ENCODE data around the gene ITGA1. TPM values are rescaled to one million over a fixed set of nuclear protein-coding genes. Genes with fewer than 3 reads are reported as not detected.

ITGA1 gene
- total RNA-seq, 4 donors from 2014 or later: 29.7 to 126 (median 47.1) TPM

DNA sequence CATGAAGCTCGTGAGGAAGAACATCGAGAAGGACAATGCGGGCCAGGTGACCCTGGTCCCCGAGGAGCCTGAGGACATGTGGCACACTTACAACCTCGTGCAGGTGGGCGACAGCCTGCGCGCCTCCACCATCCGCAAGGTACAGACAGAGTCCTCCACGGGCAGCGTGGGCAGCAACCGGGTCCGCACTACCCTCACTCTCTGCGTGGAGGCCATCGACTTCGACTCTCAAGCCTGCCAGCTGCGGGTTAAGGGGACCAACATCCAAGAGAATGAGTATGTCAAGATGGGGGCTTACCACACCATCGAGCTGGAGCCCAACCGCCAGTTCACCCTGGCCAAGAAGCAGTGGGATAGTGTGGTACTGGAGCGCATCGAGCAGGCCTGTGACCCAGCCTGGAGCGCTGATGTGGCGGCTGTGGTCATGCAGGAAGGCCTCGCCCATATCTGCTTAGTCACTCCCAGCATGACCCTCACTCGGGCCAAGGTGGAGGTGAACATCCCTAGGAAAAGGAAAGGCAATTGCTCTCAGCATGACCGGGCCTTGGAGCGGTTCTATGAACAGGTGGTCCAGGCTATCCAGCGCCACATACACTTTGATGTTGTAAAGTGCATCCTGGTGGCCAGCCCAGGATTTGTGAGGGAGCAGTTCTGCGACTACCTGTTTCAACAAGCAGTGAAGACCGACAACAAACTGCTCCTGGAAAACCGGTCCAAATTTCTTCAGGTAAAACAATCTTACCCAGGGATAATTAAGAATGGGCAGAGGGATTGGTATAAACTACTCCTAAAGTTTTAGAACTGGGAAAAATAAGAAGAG lies 12.9 kb downstream of the ITGA1 start:
- TF ChIP-seq, protein P1, sequence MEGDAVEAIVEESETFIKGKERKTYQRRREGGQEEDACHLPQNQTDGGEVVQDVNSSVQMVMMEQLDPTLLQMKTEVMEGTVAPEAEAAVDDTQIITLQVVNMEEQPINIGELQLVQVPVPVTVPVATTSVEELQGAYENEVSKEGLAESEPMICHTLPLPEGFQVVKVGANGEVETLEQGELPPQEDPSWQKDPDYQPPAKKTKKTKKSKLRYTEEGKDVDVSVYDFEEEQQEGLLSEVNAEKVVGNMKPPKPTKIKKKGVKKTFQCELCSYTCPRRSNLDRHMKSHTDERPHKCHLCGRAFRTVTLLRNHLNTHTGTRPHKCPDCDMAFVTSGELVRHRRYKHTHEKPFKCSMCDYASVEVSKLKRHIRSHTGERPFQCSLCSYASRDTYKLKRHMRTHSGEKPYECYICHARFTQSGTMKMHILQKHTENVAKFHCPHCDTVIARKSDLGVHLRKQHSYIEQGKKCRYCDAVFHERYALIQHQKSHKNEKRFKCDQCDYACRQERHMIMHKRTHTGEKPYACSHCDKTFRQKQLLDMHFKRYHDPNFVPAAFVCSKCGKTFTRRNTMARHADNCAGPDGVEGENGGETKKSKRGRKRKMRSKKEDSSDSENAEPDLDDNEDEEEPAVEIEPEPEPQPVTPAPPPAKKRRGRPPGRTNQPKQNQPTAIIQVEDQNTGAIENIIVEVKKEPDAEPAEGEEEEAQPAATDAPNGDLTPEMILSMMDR (IDR thresholded peaks at IDR 0.05; ENCODE audit: low read depth): no peak

DNA sequence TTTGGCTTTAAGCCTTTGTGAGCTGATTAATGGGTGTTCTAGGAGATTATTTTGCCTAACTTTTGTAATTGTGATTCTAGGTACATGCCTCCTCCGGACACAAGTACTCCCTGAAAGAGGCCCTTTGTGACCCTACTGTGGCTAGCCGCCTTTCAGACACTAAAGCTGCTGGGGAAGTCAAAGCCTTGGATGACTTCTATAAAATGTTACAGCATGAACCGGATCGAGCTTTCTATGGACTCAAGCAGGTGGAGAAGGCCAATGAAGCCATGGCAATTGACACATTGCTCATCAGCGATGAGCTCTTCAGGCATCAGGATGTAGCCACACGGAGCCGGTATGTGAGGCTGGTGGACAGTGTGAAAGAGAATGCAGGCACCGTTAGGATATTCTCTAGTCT lies 13.6 kb downstream of the ITGA1 start:
- TF ChIP-seq, protein P1 (IDR thresholded peaks at IDR 0.05; ENCODE audit: low read depth): no peak

DNA sequence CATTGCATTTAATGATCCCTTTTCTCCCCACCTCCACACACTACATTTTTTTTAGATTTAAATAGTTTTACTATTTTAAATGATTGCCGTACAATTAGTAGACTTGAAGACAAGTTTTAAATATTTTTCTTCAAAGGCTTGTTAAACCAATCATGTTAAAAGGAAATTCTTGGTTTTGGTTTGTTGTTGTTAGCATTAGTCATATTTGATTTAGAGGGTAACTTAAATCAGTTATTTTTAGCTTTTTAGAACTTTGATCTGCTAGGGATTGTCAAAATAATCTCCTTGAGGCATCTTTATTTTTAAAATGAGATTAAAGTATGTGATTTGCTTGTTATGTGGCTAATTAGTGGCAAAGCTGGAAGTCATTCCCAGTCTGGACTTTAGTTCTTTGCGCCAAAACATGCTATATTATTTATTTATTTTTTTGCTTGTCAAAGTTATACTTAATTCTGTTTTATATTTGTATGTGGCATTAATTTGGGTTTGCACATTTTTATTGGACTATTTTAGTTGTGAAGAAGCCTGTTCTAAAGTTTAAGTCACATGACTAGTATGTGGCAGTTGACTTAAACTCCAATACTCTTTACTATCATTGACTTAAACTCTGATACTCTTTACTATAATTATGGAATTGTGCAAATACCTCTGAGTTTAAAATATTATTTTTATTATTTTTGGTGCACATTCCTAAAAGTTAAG lies 14.7 kb downstream of the ITGA1 start:
- TF ChIP-seq, protein P1 (IDR thresholded peaks at IDR 0.05; ENCODE audit: low read depth): no peak

DNA sequence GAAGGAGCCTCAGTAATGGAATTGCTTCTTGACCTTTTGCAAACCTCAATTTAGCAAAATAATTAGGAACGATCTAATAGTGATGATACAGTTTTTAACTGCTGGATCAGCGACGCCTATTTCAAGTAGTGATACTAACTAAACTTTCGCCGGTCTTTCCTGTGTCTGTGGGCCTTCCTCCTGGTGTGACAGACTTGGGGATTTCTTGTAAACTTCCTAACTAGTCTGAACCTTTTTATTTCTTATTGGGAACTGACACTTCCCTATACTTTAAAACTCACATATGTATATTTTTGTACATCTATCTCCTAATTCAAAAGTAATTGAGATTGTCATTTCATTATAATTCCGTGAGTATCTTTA lies 15.2 kb downstream of the ITGA1 start:
- TF ChIP-seq, protein P1 (IDR thresholded peaks at IDR 0.05; ENCODE audit: low read depth): no peak

DNA sequence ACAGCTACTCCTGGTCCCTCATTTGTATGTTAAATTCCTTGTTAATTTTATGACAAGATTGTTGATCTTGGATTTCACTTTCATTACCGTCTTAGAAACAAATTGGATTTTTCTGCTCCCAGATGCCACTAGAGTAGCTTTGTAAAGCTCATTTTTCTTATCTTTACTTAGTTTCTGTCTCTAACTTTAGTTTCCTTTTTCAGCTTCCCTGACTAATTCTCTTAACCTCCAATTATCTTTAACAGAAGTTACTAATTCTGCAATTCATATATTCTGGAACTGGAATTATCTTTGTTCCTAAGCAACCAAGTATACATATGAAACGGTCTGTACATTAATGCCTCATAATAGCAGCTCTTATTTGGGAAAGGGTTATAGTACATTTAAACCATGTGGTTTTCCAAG lies 16.7 kb downstream of the ITGA1 start:
- TF ChIP-seq, protein P1 (IDR thresholded peaks at IDR 0.05; ENCODE audit: low read depth): no peak

DNA sequence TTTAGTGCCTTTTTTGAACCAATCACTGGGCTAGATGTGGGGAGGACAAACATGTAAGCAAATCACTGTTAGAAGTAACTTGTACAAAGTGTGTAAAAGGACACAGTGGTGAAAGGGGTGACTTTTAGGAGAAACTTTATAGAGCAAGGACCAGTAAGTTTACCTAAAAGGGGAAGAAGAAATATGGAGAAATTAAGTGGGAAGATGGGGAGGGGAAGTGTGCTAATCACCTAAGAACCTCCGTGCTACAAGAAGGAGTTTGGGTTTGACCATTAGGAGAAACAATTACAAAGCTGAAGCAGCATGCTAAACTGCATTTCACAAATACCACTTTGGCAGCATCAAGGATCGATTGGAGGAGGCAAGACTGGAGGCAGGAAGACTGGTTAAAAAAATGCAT lies 17.3 kb downstream of the ITGA1 start:
- TF ChIP-seq, protein P1 (IDR thresholded peaks at IDR 0.05; ENCODE audit: low read depth): no peak

DNA sequence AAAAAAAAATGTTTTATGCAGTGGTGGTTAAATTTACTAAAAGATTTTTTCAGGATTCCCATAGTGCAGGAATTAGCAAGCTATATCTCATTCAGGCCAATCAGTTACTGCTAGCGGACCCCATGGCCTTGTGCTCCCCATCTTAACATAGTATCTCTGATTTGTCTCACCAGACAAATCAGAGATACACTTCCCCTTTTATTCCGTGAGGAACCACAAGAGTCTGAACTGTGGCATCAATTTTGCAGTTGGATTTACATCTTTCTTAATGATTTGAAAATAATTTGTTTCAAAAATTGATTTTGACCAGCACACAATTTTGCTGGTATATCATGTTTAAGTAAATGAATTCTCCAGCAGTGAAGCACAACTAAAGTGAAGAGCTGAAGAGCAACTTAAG lies 17.9 kb downstream of the ITGA1 start:
- TF ChIP-seq, protein P1 (IDR thresholded peaks at IDR 0.05; ENCODE audit: low read depth): no peak
